ENCODE measurements around the gene NECTIN1. TPM values are rescaled to one million over a fixed set of nuclear protein-coding genes. Genes with fewer than 3 reads are reported as not detected.

Gene NECTIN1
- total and polyA plus RNA-seq, 2 of the 13 experiments (the other 11 are each of a cell fraction or from before 2014, with no cell fraction given), result 3.9 to 7.3 TPM

GRCh38 chr11:119666463-119667131, 62.4 kb downstream of the NECTIN1 start (continued):
- no peak for TF ChIP-seq ZNF512 (CRISPR knock-in tag; IDR thresholded peaks at IDR 0.05)
- TF ChIP-seq NR0B2 (CRISPR knock-in tag; IDR thresholded peaks at IDR 0.05), result no peak
- no peak for TF ChIP-seq AGO2 (optimal IDR thresholded peaks at IDR 0.05; ENCODE audit: low read depth, low read length)
- TF ChIP-seq TBX3 (IDR thresholded peaks at IDR 0.05; ENCODE audit: borderline replicate concordance), result no peak
- no peak for TF ChIP-seq ZBTB8A (CRISPR knock-in tag; IDR thresholded peaks at IDR 0.05; ENCODE audit: borderline replicate concordance, low read depth)
- no peak for TF ChIP-seq ZNF614 (CRISPR knock-in tag; IDR thresholded peaks at IDR 0.05; ENCODE audit: borderline replicate concordance)
- no peak for TF ChIP-seq SMAD3 (CRISPR knock-in tag; IDR thresholded peaks at IDR 0.05)
- no peak for TF ChIP-seq ZNF646 (CRISPR knock-in tag; IDR thresholded peaks at IDR 0.05)
- no peak for TF ChIP-seq KDM6A (CRISPR knock-in tag; IDR thresholded peaks at IDR 0.05; ENCODE audit: low read depth)
- TF ChIP-seq ZNF34 (CRISPR knock-in tag; IDR thresholded peaks at IDR 0.05; ENCODE audit: borderline replicate concordance), result no peak
- TF ChIP-seq PHB2 (IDR thresholded peaks at IDR 0.05; ENCODE audit: partially characterized antibody), result no peak
- TF ChIP-seq, protein P1, sequence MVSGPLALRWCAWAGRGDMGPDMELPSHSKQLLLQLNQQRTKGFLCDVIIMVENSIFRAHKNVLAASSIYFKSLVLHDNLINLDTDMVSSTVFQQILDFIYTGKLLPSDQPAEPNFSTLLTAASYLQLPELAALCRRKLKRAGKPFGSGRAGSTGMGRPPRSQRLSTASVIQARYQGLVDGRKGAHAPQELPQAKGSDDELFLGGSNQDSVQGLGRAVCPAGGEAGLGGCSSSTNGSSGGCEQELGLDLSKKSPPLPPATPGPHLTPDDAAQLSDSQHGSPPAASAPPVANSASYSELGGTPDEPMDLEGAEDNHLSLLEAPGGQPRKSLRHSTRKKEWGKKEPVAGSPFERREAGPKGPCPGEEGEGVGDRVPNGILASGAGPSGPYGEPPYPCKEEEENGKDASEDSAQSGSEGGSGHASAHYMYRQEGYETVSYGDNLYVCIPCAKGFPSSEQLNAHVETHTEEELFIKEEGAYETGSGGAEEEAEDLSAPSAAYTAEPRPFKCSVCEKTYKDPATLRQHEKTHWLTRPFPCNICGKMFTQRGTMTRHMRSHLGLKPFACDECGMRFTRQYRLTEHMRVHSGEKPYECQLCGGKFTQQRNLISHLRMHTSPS (CRISPR knock-in tag; IDR thresholded peaks at IDR 0.05; ENCODE audit: low read depth), result no peak; the same call in 1 of the 2 replicates
- TF ChIP-seq JDP2 (CRISPR knock-in tag; IDR thresholded peaks at IDR 0.05; ENCODE audit: borderline replicate concordance), result no peak
- no peak for TF ChIP-seq HIVEP1 (CRISPR knock-in tag; IDR thresholded peaks at IDR 0.05)
- peak; percentile 21; the same call in 1 of the 2 replicates for TF ChIP-seq ZNF777 (CRISPR knock-in tag; IDR thresholded peaks at IDR 0.05)

Data from HepG2 (cell line).